Fibroblast of lung (primary cell): ENCODE results near the gene EHMT1. TPM values are rescaled to one million over a fixed set of nuclear protein-coding genes. Genes with fewer than 3 reads are reported as not detected.

ENCODE experiments used
- DNase-seq, 2 donors: peaks; one replicate each; pipeline versions ENCODE4 v3.0.0 to v3.0.0-alpha.2; 2010; ENCODE audit warnings: low read depth in 2 of 2
- H2AFZ ChIP-seq: 2 replicates; pipeline ENCODE4 v1.5.1; 2012; ENCODE audit warnings: low read length, control low read depth, inconsistent platforms
- H3K27ac ChIP-seq: 2 replicates; pipeline ENCODE4 v1.5.1; 2011; ENCODE audit warnings: low read length, control low read depth; ENCODE audit not compliant: insufficient read depth
- H3K27me3 ChIP-seq: 2 replicates; pipeline ENCODE4 v1.5.1; 2011; ENCODE audit warnings: mild to moderate bottlenecking, low read length; ENCODE audit not compliant: control insufficient read depth, insufficient read depth
- H3K36me3 ChIP-seq: 2 replicates; pipeline ENCODE4 v1.5.1; 2011; ENCODE audit warnings: low read length; ENCODE audit not compliant: control insufficient read depth, insufficient read depth
- H3K4me1 ChIP-seq: 2 replicates; pipeline ENCODE4 v1.5.1; 2011; ENCODE audit warnings: low read length; ENCODE audit not compliant: control insufficient read depth, insufficient read depth; ENCODE audit errors: extremely low read depth
- H3K4me2 ChIP-seq: 2 replicates; pipeline ENCODE4 v1.5.1; 2011; ENCODE audit warnings: low read length, control low read depth; ENCODE audit not compliant: insufficient read depth; ENCODE audit errors: extremely low read depth
- H3K4me3 ChIP-seq, 4 experiments: fragments of 200-600 bp in 1 of 4; sonication (generic) in 1 of 4; replicated peaks in 1 of 4; 2 replicates each; pipeline ENCODE4 v1.5.1; 2011 to 2016; ENCODE audit warnings: low read length in 4 of 4, low read depth in 3 of 4, mild to moderate bottlenecking in 3 of 4, control low read depth in 2 of 4, inconsistent platforms in 1 of 4, mixed read lengths in 1 of 4; ENCODE audit not compliant: insufficient read depth in 1 of 4; ENCODE audit errors: control extremely low read depth in 1 of 4
- H3K79me2 ChIP-seq: 2 replicates; pipeline ENCODE4 v1.5.1; 2012; ENCODE audit warnings: mild to moderate bottlenecking, low read length, inconsistent platforms; ENCODE audit not compliant: control insufficient read depth, insufficient read depth
- H3K9ac ChIP-seq: 2 replicates; pipeline ENCODE4 v1.5.1; 2011; ENCODE audit warnings: mild to moderate bottlenecking, low read length, control low read depth; ENCODE audit not compliant: insufficient read depth
- H3K9me3 ChIP-seq: 2 replicates; pipeline ENCODE4 v1.5.1; 2012; ENCODE audit warnings: low read depth, low read length; ENCODE audit not compliant: control insufficient read depth, insufficient read depth
- H4K20me1 ChIP-seq: 2 replicates; pipeline ENCODE4 v1.5.1; 2011; ENCODE audit warnings: low read length; ENCODE audit not compliant: control insufficient read depth, insufficient read depth; ENCODE audit errors: extremely low read depth
- EZH2 ChIP-seq: IDR thresholded peaks from 2 replicates; pipeline ENCODE4 v1.5.1; 2012; ENCODE audit warnings: low read length, control low read depth, mild to moderate bottlenecking; ENCODE audit errors: missing control alignments
- polyA plus RNA-seq, 2 donors: library from polyadenylated mRNA; depleted of rRNA in 1 of 2; stranded (reverse) in 1 of 2; unstranded in 1 of 2; fragments of >200 nt; gene quantifications; 2 replicates each; pipeline ENCODE4 v1.2.1, GENCODE V29; 2011 to 2012; ENCODE audit warnings: missing spikeins in 1 of 2
- total RNA-seq: library from RNA; depleted of rRNA; stranded (reverse); fragments of >200 nt; gene quantifications from 2 replicates; pipeline ENCODE4 v1.2.1, GENCODE V29; 2014
- TF ChIP-seq, protein P1 (sequence below), 2 donors: IDR thresholded peaks in 1 of 2; conservative IDR thresholded peaks in 1 of 2; 1 replicate in 1 of 2; 2 replicates in 1 of 2; pipeline ENCODE4 v1.5.1; 2011 to 2012; ENCODE audit warnings: low read length in 2 of 2, control low read depth in 1 of 2, inconsistent platforms in 1 of 2, low read depth in 1 of 2, mild to moderate bottlenecking in 1 of 2

EHMT1 gene
- total and polyA plus RNA-seq, 2 donors (not counting 1 experiment from before 2014, with no cell fraction given) = 22.4 to 48.6 TPM

DNA sequence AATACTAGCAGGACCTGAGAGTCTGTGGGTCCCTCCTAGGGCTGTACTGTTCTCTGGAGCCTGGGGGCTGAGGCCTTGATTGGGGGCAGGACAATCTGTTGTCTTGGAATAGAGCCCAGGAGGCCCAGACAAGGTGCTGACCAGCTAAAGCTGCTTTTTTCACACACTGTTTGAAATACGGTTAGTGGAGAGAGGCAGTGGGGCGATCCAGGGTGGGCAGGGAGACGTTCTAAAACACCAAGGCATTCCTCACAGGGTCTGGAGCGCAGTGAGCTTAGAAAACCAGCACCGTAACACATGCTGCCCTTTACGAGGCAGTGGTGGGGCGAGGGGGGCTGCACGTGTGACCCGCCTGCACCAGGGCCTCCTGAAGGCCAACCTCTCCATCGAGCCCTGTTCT lies 55.1 kb downstream of the EHMT1 start:
- Histone ChIP-seq H3K36me3 (peaks cover 4% of the 10 kb centered on the region), H4K20me1 (no peaks in the 10 kb centered on the region), H3K9me3 (no peaks in the 10 kb centered on the region), H3K4me3 (no peak overlapping the region), H3K4me2 (no peak overlapping the region), H3K9ac (no peak overlapping the region), H3K27me3 (no peaks in the 10 kb centered on the region), H3K79me2 (peaks cover 52% of the 10 kb centered on the region), H2AFZ (no peak overlapping the region), H3K4me1 (peaks cover 2% of the 10 kb centered on the region), H3K27ac (no peak overlapping the region)
- peak in 1 of 2 donors; percentile 35 for DNase-seq
- TF ChIP-seq, protein P1, sequence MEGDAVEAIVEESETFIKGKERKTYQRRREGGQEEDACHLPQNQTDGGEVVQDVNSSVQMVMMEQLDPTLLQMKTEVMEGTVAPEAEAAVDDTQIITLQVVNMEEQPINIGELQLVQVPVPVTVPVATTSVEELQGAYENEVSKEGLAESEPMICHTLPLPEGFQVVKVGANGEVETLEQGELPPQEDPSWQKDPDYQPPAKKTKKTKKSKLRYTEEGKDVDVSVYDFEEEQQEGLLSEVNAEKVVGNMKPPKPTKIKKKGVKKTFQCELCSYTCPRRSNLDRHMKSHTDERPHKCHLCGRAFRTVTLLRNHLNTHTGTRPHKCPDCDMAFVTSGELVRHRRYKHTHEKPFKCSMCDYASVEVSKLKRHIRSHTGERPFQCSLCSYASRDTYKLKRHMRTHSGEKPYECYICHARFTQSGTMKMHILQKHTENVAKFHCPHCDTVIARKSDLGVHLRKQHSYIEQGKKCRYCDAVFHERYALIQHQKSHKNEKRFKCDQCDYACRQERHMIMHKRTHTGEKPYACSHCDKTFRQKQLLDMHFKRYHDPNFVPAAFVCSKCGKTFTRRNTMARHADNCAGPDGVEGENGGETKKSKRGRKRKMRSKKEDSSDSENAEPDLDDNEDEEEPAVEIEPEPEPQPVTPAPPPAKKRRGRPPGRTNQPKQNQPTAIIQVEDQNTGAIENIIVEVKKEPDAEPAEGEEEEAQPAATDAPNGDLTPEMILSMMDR (conservative IDR thresholded peaks at IDR 0.05 in 1 of 2, IDR thresholded peaks at IDR 0.05 in 1 of 2; ENCODE audit: low read depth in 1 of 2, low read length in 2 of 2) = no peak
- no peak for TF ChIP-seq EZH2

DNA sequence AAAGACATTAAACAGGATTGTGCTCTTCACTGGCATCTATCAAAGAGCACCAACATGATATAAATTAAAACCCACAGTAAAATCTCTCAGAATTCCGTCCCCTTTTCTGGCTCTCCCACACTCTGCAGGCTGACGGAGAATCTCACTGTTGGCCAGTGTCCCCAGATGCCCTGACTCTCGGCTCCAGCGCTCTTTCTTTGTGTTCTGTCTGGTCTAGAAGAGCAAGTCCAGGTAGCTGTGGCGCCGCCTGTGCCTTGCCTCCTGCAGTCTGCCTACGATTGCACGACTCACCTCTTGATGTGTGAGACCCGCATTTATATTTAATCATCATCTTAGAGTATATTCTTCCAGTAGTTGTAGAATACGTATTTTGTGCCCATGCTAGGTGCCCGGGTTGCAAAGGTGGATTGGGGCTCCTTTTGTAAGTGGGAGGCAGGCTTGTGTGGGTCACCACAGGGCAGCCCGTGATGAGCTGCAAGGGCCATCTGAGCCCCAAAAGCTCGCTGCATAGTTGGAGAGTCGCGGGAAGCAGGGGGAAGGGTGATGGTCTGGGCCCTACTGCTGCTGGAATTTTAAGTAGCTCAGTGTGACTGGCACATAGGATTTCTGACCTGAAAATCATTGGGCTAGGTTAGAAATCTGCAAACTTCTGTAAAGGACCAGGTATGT lies 55.6 kb downstream of the EHMT1 start:
- H3K4me1 ChIP-seq = peaks cover 2% of the 10 kb centered on the region
- peak overlapping the region; percentile 8 for H3K4me2 ChIP-seq
- no peak overlapping the region for H3K4me3 ChIP-seq
- H3K27me3 ChIP-seq = no peaks in the 10 kb centered on the region
- no peaks in the 10 kb centered on the region for H4K20me1 ChIP-seq
- H3K9me3 ChIP-seq = no peaks in the 10 kb centered on the region
- H3K36me3 ChIP-seq = no peaks in the 10 kb centered on the region
- H3K9ac ChIP-seq = no peak overlapping the region
- TF ChIP-seq EZH2 = no peak
- TF ChIP-seq, protein P1 (conservative IDR thresholded peaks at IDR 0.05 in 1 of 2, IDR thresholded peaks at IDR 0.05 in 1 of 2; ENCODE audit: low read depth in 1 of 2, low read length in 2 of 2) = no peak
- H3K79me2 ChIP-seq = peaks cover 51% of the 10 kb centered on the region
- H2AFZ ChIP-seq = no peak overlapping the region
- no peak overlapping the region for H3K27ac ChIP-seq
- DNase-seq = no peak

GRCh38 chr9:137674976-137675320 lies 56.1 kb downstream of the EHMT1 start:
- TF ChIP-seq, protein P1 (conservative IDR thresholded peaks at IDR 0.05 in 1 of 2, IDR thresholded peaks at IDR 0.05 in 1 of 2; ENCODE audit: low read depth in 1 of 2, low read length in 2 of 2) = no peak
- TF ChIP-seq EZH2 = no peak
- Histone ChIP-seq H3K27ac (no peak overlapping the region), H3K79me2 (peaks cover 55% of the 10 kb centered on the region), H3K4me2 (no peak overlapping the region), H4K20me1 (no peaks in the 10 kb centered on the region), H3K4me3 (no peak overlapping the region), H3K27me3 (no peaks in the 10 kb centered on the region), H3K36me3 (no peaks in the 10 kb centered on the region), H3K9ac (no peak overlapping the region), H2AFZ (no peak overlapping the region), H3K4me1 (peaks cover 2% of the 10 kb centered on the region), H3K9me3 (no peaks in the 10 kb centered on the region)
- no peak for DNase-seq
